ENCODE data around the gene CAPN13.

- TF ChIP-seq, protein P1, sequence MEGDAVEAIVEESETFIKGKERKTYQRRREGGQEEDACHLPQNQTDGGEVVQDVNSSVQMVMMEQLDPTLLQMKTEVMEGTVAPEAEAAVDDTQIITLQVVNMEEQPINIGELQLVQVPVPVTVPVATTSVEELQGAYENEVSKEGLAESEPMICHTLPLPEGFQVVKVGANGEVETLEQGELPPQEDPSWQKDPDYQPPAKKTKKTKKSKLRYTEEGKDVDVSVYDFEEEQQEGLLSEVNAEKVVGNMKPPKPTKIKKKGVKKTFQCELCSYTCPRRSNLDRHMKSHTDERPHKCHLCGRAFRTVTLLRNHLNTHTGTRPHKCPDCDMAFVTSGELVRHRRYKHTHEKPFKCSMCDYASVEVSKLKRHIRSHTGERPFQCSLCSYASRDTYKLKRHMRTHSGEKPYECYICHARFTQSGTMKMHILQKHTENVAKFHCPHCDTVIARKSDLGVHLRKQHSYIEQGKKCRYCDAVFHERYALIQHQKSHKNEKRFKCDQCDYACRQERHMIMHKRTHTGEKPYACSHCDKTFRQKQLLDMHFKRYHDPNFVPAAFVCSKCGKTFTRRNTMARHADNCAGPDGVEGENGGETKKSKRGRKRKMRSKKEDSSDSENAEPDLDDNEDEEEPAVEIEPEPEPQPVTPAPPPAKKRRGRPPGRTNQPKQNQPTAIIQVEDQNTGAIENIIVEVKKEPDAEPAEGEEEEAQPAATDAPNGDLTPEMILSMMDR (conservative IDR thresholded peaks at IDR 0.05; ENCODE audit: low read length) = peak; percentile 58
- no peak for TF ChIP-seq EZH2phosphoT487 (IDR thresholded peaks at IDR 0.05; ENCODE audit: borderline replicate concordance)
Measured at GRCh38 chr2:30708491-30709290, 98.6 kb downstream of the CAPN13 start.
